ENCODE measurements around the gene PRSS36. TPM values are rescaled to one million over a fixed set of nuclear protein-coding genes. Genes with fewer than 3 reads are reported as not detected.

Gene PRSS36
- total RNA-seq (2022) (1.4 and 1.6 TPM in 2 replicates), Bru-seq, nascent RNA (percentile 29 among the genes with signal in this experiment), BruChase-seq, experiment 1, labeled RNA remaining after a 2-hour chase (percentile 14 among the genes with signal in this experiment), BruChase-seq, experiment 2, labeled RNA remaining after a 6-hour chase (percentile 22 among the genes with signal in this experiment)
- long read RNA-seq, partial matches to known transcripts: 0 of 1 reads
- long read RNA-seq, other reads (novel, unspliced or antisense): 1 of 1 reads

DNA sequence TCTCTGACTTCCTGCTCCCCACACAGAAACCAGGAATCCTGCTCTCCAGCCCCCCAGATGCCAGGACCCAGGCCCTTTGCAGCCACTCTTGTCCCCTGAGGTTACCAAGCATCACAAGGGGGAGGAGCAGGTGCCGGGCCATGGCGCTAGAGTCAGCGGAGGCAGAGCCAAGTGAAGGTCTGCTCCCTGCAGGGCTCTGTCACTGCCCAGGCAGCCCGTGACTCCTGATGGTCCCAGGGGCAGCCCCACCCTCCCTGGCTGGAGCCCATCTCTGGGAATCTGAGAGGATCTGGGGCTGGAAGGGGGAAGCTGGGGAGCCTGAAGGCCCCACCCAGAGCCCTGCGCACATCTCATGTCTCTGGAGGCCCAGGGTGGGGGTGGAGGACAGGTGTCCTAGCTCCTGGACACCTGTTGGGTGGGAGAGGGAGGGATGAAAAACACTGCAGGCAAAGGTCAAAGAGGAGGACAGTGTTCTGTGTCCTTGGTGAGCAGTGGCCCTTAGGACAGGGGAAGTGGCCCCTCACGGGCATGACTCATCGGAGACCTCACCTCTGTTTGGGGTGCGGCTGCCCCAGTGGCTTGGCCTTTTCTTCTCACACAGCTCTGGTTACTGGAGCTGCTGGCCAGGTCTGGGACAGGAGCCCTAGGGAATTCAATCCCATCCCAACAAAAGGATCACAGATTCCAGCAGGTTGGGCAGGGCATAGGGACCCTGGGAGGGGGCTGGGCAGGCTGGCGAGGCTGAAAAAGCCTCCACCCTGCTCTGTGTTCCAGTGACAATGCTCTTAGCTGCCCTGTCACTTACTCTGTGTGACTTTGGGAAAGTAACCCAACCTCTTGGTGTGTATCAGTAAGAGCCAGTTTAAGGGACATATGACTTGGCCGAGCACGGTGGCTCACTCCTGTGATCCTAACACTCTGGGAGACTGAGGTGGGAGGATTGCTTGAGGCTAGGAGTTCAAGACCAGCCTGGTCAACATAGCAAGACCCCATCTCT, at the start of gene PRSS36:
TSS of gene PRSS36 (minus strand) at position 173 of the 997 bp plus-strand sequence. CDS start at position 142, 31 bp downstream.
- CTCF ChIA-PET: no interaction called here
- TF ChIP-seq, protein P1, sequence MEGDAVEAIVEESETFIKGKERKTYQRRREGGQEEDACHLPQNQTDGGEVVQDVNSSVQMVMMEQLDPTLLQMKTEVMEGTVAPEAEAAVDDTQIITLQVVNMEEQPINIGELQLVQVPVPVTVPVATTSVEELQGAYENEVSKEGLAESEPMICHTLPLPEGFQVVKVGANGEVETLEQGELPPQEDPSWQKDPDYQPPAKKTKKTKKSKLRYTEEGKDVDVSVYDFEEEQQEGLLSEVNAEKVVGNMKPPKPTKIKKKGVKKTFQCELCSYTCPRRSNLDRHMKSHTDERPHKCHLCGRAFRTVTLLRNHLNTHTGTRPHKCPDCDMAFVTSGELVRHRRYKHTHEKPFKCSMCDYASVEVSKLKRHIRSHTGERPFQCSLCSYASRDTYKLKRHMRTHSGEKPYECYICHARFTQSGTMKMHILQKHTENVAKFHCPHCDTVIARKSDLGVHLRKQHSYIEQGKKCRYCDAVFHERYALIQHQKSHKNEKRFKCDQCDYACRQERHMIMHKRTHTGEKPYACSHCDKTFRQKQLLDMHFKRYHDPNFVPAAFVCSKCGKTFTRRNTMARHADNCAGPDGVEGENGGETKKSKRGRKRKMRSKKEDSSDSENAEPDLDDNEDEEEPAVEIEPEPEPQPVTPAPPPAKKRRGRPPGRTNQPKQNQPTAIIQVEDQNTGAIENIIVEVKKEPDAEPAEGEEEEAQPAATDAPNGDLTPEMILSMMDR (IDR thresholded peaks at IDR 0.05; ENCODE audit: insufficient read depth in 1 of 2, low read depth in 1 of 2, low read length in 1 of 2, severe bottlenecking in 1 of 2, unreplicated experiment in 1 of 2): no peak
- no peaks in the 10 kb centered on the region for H3K9me3 Mint-ChIP-seq (ENCODE audit: unreplicated experiment)
- intact Hi-C loops (cut with micrococcal nuclease; ENCODE audit: unreplicated experiment): no loop called here
- no peaks in the 10 kb centered on the region for H3K4me1 ChIP-seq
- BruUV-seq (replicated peaks): no TSS peak
- H3K9me3 ChIP-seq: no peaks in the 10 kb centered on the region
- H3K36me3 ChIP-seq (ENCODE audit: control insufficient read depth, insufficient read depth, low read length): no peaks in the 10 kb centered on the region
- no peaks in the 10 kb centered on the region for H3K4me1 Mint-ChIP-seq (ENCODE audit: low read depth, unreplicated experiment)
- no peaks in the 10 kb centered on the region for H3K27me3 Mint-ChIP-seq (ENCODE audit: insufficient read depth, unreplicated experiment)
- no peaks in the 10 kb centered on the region for H3K36me3 Mint-ChIP-seq (ENCODE audit: insufficient read depth, unreplicated experiment)
- DNase-seq: no peak
- POLR2A ChIA-PET: no interaction called here
- no peak within 1 kb of the TSS for H3K4me3 ChIP-seq (ENCODE audit: low read depth, low read length)
- H3K27ac Mint-ChIP-seq (ENCODE audit: unreplicated experiment): no peak within 1 kb of the TSS
- no peaks in the 10 kb centered on the region for H3K27me3 ChIP-seq (replicated peaks; ENCODE audit: control insufficient read depth, insufficient read depth, low read length)
- H3K4me3 Mint-ChIP-seq (ENCODE audit: unreplicated experiment): no peak within 1 kb of the TSS

DNA sequence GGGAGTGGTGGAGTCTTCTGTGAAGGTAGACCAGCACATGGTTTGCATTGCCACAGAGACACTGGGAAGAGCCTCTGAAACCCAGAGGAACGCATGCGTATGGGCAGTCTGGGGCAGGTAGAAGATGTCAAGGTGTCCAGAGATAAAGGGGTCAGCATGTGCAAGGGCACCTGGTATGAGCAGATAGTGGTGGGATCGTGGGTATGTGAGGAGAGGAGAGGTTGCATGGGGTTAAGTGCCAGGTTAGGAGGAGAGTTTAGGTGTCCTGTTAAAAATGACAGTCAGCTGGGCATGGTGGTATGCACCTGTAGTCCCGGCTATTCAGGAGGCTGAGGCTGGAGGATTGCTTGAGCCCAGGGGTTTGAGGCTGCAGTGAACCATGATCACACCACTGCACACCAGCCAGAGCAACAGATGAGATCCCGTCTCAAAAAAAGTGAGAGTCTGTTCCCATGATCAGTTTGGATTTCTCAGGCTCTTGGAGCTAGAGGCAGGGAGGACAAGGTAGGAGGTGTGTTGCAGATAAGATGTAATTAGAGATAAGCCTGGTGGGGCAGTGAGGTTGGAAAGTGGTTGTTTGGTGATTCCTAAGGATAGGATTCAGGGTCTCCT, 49.7 kb upstream of the PRSS36 start:
- CTCF ChIA-PET: interaction anchor here (0.5 to 1.0 kb wide), 2 partner anchors 43 to 57 kb away, joined by 3 read pairs; no protein-coding TSS in a partner anchor

More for the DNA sequence above, 49.7 kb upstream of the PRSS36 start:
- no peak for DNase-seq
- no peaks in the 10 kb centered on the region for H3K27me3 Mint-ChIP-seq (ENCODE audit: insufficient read depth, unreplicated experiment)
- POLR2A ChIA-PET: no interaction called here
- H3K9me3 ChIP-seq: no peaks in the 10 kb centered on the region
- H3K27me3 ChIP-seq (replicated peaks; ENCODE audit: control insufficient read depth, insufficient read depth, low read length): no peaks in the 10 kb centered on the region
- no peak overlapping the region for H3K4me3 ChIP-seq (ENCODE audit: low read depth, low read length)
- no TSS peak for BruUV-seq (replicated peaks)
- no peak overlapping the region for H3K4me3 Mint-ChIP-seq (ENCODE audit: unreplicated experiment)
- peak overlapping the region; percentile 30 for H3K27ac Mint-ChIP-seq (ENCODE audit: unreplicated experiment)
- intact Hi-C loops (cut with micrococcal nuclease; ENCODE audit: unreplicated experiment): loop anchor here (5.0 to 10.0 kb wide), 2 partner anchors 95 to 243 kb away; partner anchors contain the start of gene ZNF843
- H3K4me1 ChIP-seq: no peaks in the 10 kb centered on the region; the same call in 1 of the 2 replicates
- H3K9me3 Mint-ChIP-seq (ENCODE audit: unreplicated experiment): no peaks in the 10 kb centered on the region
- TF ChIP-seq, protein P1 (IDR thresholded peaks at IDR 0.05; ENCODE audit: insufficient read depth in 1 of 2, low read depth in 1 of 2, low read length in 1 of 2, severe bottlenecking in 1 of 2, unreplicated experiment in 1 of 2): no peak
- H3K4me1 Mint-ChIP-seq (ENCODE audit: low read depth, unreplicated experiment): peaks cover 22% of the 10 kb centered on the region
- H3K36me3 ChIP-seq (ENCODE audit: control insufficient read depth, insufficient read depth, low read length): no peaks in the 10 kb centered on the region; the same call in 1 of the 2 replicates
- H3K36me3 Mint-ChIP-seq (ENCODE audit: insufficient read depth, unreplicated experiment): peaks cover 77% of the 10 kb centered on the region

All from Caco-2 (cell line).